ENCODE results near the gene DAGLA. TPM values are rescaled to one million over a fixed set of nuclear protein-coding genes. Genes with fewer than 3 reads are reported as not detected.

The DAGLA gene
- total and polyA plus RNA-seq, 2 donors (not counting 3 experiments of a cell fraction or from before 2014, with no cell fraction given), result 2.5 to 4.7 TPM

- Histone ChIP-seq H3K4me2 (ENCODE audit: insufficient read depth, low read length) (no peak overlapping the region), H2AFZ (ENCODE audit: low read depth, low read length) (no peak overlapping the region), H3K4me1 (ENCODE audit: control insufficient read depth, extremely low read depth, insufficient read depth, low read length) (no peaks in the 10 kb centered on the region), H3K79me2 (ENCODE audit: control insufficient read depth, insufficient read depth, low read length) (no peaks in the 10 kb centered on the region), H3K9me3 (replicated peaks; ENCODE audit: control insufficient read depth, insufficient read depth, low read length) (no peaks in the 10 kb centered on the region), H3K36me3 (ENCODE audit: control insufficient read depth in 2 of 2, extremely low read depth in 1 of 2, insufficient read depth in 2 of 2, low read length in 2 of 2) (no peaks in the 10 kb centered on the region), H3K4me3 (replicated peaks in 1 of 3; ENCODE audit: insufficient read depth in 1 of 3, low read depth in 1 of 3, low read length in 3 of 3) (no peak overlapping the region), H3K9ac (replicated peaks; ENCODE audit: extremely low read depth, insufficient read depth, low read length) (no peak overlapping the region), H4K20me1 (replicated peaks; ENCODE audit: control insufficient read depth, extremely low read depth, insufficient read depth, low read length) (no peaks in the 10 kb centered on the region), H3K27ac (ENCODE audit: insufficient read depth, low read depth, low read length) (no peak overlapping the region), H3K27me3 (ENCODE audit: control insufficient read depth in 2 of 2, insufficient read depth in 2 of 2, low read length in 2 of 2) (no peaks in the 10 kb centered on the region), H3K9me1 (replicated peaks; ENCODE audit: control insufficient read depth, extremely low read depth, insufficient read depth, low read length) (no peaks in the 10 kb centered on the region)
- no TSS peak for BruUV-seq (replicated peaks)
- ChIA-PET CTCF (interaction anchor here (1.3 to 1.6 kb wide), 2 partner anchors 11 to 55 kb away, joined by 3 to 4 read pairs; no protein-coding TSS in a partner anchor), POLR2A (no interaction called here)
- dilution Hi-C loops (cut with MboI; ENCODE audit: extremely low pct_ligation_motif_present, low sequenced_read_pairs), result no loop called here
- DNase-seq (ENCODE audit: low read depth, low spot score) (no peak), FAIRE-seq (no peak)
- no peak for TF ChIP-seq GATA2 (IDR thresholded peaks at IDR 0.05; ENCODE audit: insufficient read depth, insufficient read length, low read depth, low read length)
- TF ChIP-seq MAX (IDR thresholded peaks at IDR 0.05; ENCODE audit: insufficient read depth, insufficient read length), result no peak
- TF ChIP-seq POLR2A (IDR thresholded peaks at IDR 0.05; ENCODE audit: low read depth, low read length), result no peak
- no peak for TF ChIP-seq EZH2 (IDR thresholded peaks at IDR 0.05; ENCODE audit: borderline replicate concordance, low read depth, low read length, severe bottlenecking)
- no peak for TF ChIP-seq CTCF (IDR thresholded peaks at IDR 0.05; ENCODE audit: extremely low read depth in 1 of 2, insufficient read depth in 1 of 2, low read depth in 1 of 2, low read length in 2 of 2)
- no peak for TF ChIP-seq POLR2AphosphoS5 (IDR thresholded peaks at IDR 0.05; ENCODE audit: insufficient read depth, low read depth, low read length)
- TF ChIP-seq FOS (IDR thresholded peaks at IDR 0.05; ENCODE audit: borderline replicate concordance, insufficient read depth, low read length), result no peak
- intact Hi-C loops (cut with micrococcal nuclease), result no loop called here
These were observed 56.9 kb downstream of the DAGLA start for GRCh38 chr11:61737131-61737530.

Data from endothelial cell of umbilical vein (primary cell).